ENCODE measurements around the gene PRDM2.

Gene PRDM2

DNA sequence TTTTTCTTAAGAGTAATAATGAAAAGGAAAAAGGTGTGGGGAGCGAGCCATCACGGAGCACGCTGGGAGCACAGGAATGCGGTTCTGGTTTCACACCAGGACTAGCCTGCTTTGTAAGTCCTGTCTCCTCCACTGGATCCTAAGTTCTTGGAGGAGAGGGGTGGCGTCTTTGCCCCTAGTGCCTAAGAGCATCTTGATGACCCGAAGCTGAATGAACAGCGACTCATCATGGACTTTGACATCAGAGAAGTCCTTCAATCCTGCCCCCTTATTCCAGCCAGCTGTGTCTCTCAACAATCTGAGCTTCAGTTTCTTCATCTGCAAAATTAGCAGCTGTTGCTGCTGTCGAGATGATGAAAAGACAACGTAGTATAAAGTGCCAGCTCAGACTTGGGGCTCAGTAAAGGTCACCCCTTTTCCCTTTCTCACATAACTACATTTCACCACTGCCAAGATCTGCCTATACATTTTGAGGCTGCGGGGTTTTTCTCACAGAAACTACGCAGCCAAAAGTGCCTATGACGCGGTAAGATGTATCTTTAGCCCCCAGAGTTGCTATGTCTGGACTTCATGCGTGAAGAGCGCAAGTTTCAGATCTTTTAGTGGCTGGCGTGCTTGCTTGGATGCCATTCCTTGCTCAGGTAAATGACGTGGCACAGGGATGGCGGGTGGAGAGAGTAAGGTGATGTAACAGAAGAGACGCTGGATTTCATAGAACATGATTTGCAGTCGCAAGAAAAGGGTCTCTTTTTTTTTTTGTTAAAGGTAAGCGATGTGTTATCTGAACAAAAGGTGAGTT lies 4.9 kb upstream of the PRDM2 start:
- H3K9ac ChIP-seq (ENCODE audit: low read length in 5 of 5): no peak overlapping the region

DNA sequence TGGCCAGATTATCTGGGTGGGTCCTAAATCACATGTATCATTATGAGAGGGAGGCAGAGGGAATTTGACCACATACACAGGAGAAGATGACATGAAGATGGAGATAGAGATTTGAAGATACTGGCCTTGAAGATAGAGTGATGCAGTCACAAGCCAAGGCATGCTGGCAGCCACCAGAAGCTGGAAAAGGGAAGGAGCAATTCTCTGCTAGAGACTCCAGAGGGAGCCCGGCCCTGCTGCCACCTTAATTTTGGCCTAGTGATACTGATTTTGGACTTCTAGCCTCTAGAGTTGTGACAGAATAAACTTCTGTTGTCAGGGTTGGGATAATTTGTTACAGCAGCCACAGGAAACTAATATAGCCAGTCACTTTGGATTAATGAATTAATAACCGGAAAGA lies 2.2 kb upstream of the PRDM2 start:
- H3K4me3 ChIP-seq (ENCODE audit: low read depth in 1 of 5, low read length in 5 of 5): no peak overlapping the region
- peaks cover 0 to 9% (median 6%) of the 10 kb centered on the region in 5 donors for H3K27me3 ChIP-seq (ENCODE audit: control insufficient read depth in 5 of 5, insufficient read depth in 4 of 5, low read length in 5 of 5)
- H3K27ac ChIP-seq (ENCODE audit: low read depth, low read length): no peak overlapping the region
- H3K36me3 ChIP-seq (ENCODE audit: control insufficient read depth in 5 of 5, insufficient read depth in 5 of 5, low read length in 5 of 5): no peaks in the 10 kb centered on the region
- H3K9ac ChIP-seq (ENCODE audit: low read length in 5 of 5): no peak overlapping the region
- peaks cover 1 to 17% (median 12%) of the 10 kb centered on the region in 5 donors for H3K4me1 ChIP-seq (ENCODE audit: control insufficient read depth in 5 of 5, insufficient read depth in 5 of 5, low read length in 5 of 5)
- peaks cover 0 to 6% (median 4%) of the 10 kb centered on the region in 5 donors for H3K9me3 ChIP-seq (ENCODE audit: control insufficient read depth in 5 of 5, low read length in 5 of 5)

More for the DNA sequence above, 4.9 kb upstream of the PRDM2 start:
- peaks cover 0 to 6% (median 4%) of the 10 kb centered on the region in 5 donors for H3K9me3 ChIP-seq (ENCODE audit: control insufficient read depth in 5 of 5, low read length in 5 of 5)
- H3K36me3 ChIP-seq (ENCODE audit: control insufficient read depth in 5 of 5, insufficient read depth in 5 of 5, low read length in 5 of 5): no peaks in the 10 kb centered on the region
- peaks cover 1 to 7% (median 6%) of the 10 kb centered on the region in 5 donors for H3K4me1 ChIP-seq (ENCODE audit: control insufficient read depth in 5 of 5, insufficient read depth in 5 of 5, low read length in 5 of 5)
- no peak overlapping the region for H3K27ac ChIP-seq (ENCODE audit: low read depth, low read length)
- no peak overlapping the region for H3K4me3 ChIP-seq (ENCODE audit: low read depth in 1 of 5, low read length in 5 of 5)
- H3K27me3 ChIP-seq (ENCODE audit: control insufficient read depth in 5 of 5, insufficient read depth in 4 of 5, low read length in 5 of 5): peaks cover 0 to 9% (median 6%) of the 10 kb centered on the region in 5 donors

DNA sequence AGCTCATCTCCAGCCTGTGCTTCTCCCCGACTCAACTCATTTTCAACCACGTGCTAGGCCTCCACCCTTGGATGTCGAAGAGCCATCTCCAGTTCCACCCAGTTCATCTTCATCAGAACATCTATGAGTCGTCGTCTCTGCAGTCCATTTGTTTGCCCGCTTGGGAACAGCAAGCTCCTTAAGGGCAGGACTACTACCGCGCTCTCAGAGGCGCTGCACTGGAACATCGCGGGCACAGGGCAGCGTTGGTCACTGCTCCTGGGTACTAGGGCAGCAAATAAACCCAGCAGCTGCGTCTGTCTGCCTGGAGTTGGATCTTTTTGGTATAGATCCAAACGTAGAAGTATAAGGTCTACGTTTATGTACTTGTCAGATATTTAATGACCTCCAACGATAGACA lies 478 bp upstream of the PRDM2 start:
- Histone ChIP-seq H3K9ac (ENCODE audit: low read length in 5 of 5) (peak overlapping the region; percentile 40 to 86 (median 76)), H3K27ac (ENCODE audit: low read depth, low read length) (peak overlapping the region; percentile 79), H3K36me3 (ENCODE audit: control insufficient read depth in 5 of 5, insufficient read depth in 5 of 5, low read length in 5 of 5) (no peaks in the 10 kb centered on the region), H3K4me1 (ENCODE audit: control insufficient read depth in 5 of 5, insufficient read depth in 5 of 5, low read length in 5 of 5) (peaks cover 1 to 17% (median 12%) of the 10 kb centered on the region in 5 donors), H3K4me3 (ENCODE audit: low read depth in 1 of 5, low read length in 5 of 5) (peak overlapping the region; percentile 76 to 87 (median 81)), H3K27me3 (ENCODE audit: control insufficient read depth in 5 of 5, insufficient read depth in 4 of 5, low read length in 5 of 5) (peaks cover 0 to 6% (median 3%) of the 10 kb centered on the region in 5 donors), H3K9me3 (ENCODE audit: control insufficient read depth in 5 of 5, low read length in 5 of 5) (peaks cover 0 to 6% (median 4%) of the 10 kb centered on the region in 5 donors)

DNA sequence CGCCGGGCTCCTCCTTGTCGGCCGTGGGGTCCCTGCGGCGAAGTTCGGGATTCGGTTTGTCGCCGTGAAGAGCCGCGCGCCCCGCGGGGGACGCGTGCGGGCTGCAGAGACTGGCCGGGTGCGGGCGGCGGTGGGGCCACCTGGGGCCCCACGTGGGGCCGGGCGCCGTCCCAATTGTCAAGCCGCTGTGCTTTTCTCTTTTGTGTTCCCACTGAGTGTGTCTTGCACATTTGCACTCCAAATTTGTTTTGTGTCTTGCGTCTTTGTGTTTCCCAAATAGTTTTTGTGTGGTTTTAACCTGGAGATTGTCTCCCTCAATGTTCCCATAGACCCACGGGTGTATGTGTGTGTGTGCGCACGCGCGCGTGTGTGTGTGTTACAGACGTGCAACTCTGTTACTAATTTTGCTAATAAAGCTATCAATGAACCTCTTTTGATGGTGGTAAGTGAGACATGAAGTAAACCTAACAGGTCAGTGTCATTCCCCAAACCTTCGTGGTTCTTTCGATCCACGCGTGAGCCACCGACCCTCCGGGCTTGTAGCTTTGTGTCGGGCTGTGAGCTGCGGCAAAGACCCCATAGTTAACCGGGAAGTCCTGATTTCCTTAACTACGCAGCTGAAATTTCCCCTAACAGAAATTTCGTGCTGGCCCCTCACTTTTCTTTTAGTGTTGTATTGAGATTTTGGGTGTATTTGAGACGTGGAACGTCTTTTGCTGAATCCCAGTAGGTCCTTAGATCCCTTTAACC lies 708 bp downstream of the PRDM2 start:
- Histone ChIP-seq H3K4me3 (ENCODE audit: low read depth in 1 of 5, low read length in 5 of 5) (peak overlapping the region; percentile 53 to 87 (median 81)), H3K36me3 (ENCODE audit: control insufficient read depth in 5 of 5, insufficient read depth in 5 of 5, low read length in 5 of 5) (no peaks in the 10 kb centered on the region), H3K9me3 (ENCODE audit: control insufficient read depth in 5 of 5, low read length in 5 of 5) (peaks cover 0 to 6% (median 4%) of the 10 kb centered on the region in 5 donors), H3K27ac (ENCODE audit: low read depth, low read length) (peak overlapping the region; percentile 47), H3K4me1 (ENCODE audit: control insufficient read depth in 5 of 5, insufficient read depth in 5 of 5, low read length in 5 of 5) (peaks cover 1 to 17% (median 12%) of the 10 kb centered on the region in 5 donors), H3K27me3 (ENCODE audit: control insufficient read depth in 5 of 5, insufficient read depth in 4 of 5, low read length in 5 of 5) (peaks cover 0 to 3% (median 0%) of the 10 kb centered on the region in 5 donors), H3K9ac (ENCODE audit: low read length in 5 of 5) (peak overlapping the region; percentile 53 to 85 (median 70))

DNA sequence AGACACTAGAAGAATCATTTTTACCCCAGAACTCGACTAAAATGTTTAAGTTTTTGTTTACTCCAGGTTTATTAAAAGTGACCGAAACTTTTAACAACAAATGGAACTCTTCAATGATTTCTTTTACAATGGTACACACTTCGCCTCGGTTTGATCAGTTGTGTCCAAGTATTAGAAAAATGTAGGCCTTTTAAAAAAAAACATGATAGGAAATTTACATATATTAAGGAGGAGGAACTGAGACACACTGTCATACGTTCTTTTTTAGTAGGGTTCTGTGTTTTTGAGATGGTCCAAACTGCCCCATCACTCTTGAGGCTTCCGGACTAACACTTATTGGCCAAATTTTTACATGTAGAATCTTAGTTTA lies 1.3 kb downstream of the PRDM2 start:
- Histone ChIP-seq H3K4me3 (ENCODE audit: low read depth in 1 of 5, low read length in 5 of 5) (peak overlapping the region in 4 of 5 donors; percentile 79 to 87 (median 84)), H3K36me3 (ENCODE audit: control insufficient read depth in 5 of 5, insufficient read depth in 5 of 5, low read length in 5 of 5) (no peaks in the 10 kb centered on the region), H3K27ac (ENCODE audit: low read depth, low read length) (peak overlapping the region; percentile 47), H3K4me1 (ENCODE audit: control insufficient read depth in 5 of 5, insufficient read depth in 5 of 5, low read length in 5 of 5) (peaks cover 1 to 17% (median 12%) of the 10 kb centered on the region in 5 donors), H3K9me3 (ENCODE audit: control insufficient read depth in 5 of 5, low read length in 5 of 5) (peaks cover 0 to 6% (median 4%) of the 10 kb centered on the region in 5 donors), H3K9ac (ENCODE audit: low read length in 5 of 5) (peak overlapping the region; percentile 53 to 85 (median 70)), H3K27me3 (ENCODE audit: control insufficient read depth in 5 of 5, insufficient read depth in 4 of 5, low read length in 5 of 5) (no peaks in the 10 kb centered on the region)

DNA sequence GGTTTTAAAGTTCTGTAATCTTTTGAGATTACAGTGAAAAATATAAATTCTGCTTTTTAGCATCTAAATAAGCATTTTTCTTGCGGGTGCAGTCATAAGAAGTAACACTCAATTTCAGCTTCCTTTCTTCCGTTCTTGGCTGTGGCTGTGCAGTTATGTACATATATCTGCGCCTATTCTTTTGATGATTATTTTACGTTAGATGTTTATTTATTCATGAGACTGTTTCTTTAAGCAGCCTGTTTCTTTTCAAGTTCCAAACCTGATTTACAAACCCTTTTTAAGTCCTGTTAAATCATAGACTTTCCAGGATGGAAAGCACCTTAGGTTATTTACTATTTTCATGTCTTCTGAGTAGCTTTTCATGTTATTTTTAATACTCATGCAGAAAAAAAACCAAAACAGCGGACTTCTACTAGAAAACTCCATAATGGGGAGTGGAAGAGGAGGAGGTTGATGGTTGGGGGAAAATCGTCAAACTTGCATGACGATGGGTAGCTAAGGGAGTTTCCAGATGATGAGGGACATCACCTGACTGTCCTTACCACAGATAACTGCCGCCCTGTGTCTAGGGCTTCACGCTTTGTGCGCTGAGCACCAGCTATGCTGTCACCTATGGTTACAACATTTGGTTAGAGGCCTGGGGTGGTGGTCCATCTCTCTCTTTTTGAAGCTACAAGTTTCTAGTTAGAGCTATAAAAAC lies 2.6 kb downstream of the PRDM2 start:
- no peak overlapping the region for H3K9ac ChIP-seq (ENCODE audit: low read length in 5 of 5)
- H3K36me3 ChIP-seq (ENCODE audit: control insufficient read depth in 5 of 5, insufficient read depth in 5 of 5, low read length in 5 of 5): no peaks in the 10 kb centered on the region
- H3K27ac ChIP-seq (ENCODE audit: low read depth, low read length): no peak overlapping the region
- H3K9me3 ChIP-seq (ENCODE audit: control insufficient read depth in 5 of 5, low read length in 5 of 5): peaks cover 0 to 5% (median 3%) of the 10 kb centered on the region in 5 donors
- H3K4me1 ChIP-seq (ENCODE audit: control insufficient read depth in 5 of 5, insufficient read depth in 5 of 5, low read length in 5 of 5): peaks cover 1 to 23% (median 19%) of the 10 kb centered on the region in 5 donors
- H3K4me3 ChIP-seq (ENCODE audit: low read depth in 1 of 5, low read length in 5 of 5): no peak overlapping the region
- H3K27me3 ChIP-seq (ENCODE audit: control insufficient read depth in 5 of 5, insufficient read depth in 4 of 5, low read length in 5 of 5): no peaks in the 10 kb centered on the region

DNA sequence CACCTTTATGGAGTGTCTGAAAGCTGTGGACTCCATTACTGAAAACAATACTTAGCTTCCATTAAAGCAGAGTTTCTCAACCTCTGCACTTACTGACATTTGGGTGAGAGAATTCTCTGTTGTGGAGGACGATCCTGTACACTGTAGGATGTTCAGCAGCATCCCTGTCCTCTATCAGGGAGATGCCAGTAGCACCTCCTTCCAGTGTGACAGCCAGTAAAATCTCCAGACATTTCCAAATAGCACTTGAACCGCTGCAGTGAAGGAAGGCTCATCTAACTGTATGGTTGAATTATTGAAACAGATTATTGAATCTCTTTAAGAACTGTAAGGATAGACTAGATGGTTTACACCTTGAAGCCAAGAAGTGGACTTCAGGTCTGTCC lies 3.1 kb downstream of the PRDM2 start:
- H3K36me3 ChIP-seq (ENCODE audit: control insufficient read depth in 5 of 5, insufficient read depth in 5 of 5, low read length in 5 of 5): no peaks in the 10 kb centered on the region
- no peak overlapping the region for H3K4me3 ChIP-seq (ENCODE audit: low read depth in 1 of 5, low read length in 5 of 5)
- no peak overlapping the region for H3K27ac ChIP-seq (ENCODE audit: low read depth, low read length)
- H3K9me3 ChIP-seq (ENCODE audit: control insufficient read depth in 5 of 5, low read length in 5 of 5): no peaks in the 10 kb centered on the region
- no peaks in the 10 kb centered on the region for H3K27me3 ChIP-seq (ENCODE audit: control insufficient read depth in 5 of 5, insufficient read depth in 4 of 5, low read length in 5 of 5)
- no peak overlapping the region for H3K9ac ChIP-seq (ENCODE audit: low read length in 5 of 5)
- H3K4me1 ChIP-seq (ENCODE audit: control insufficient read depth in 5 of 5, insufficient read depth in 5 of 5, low read length in 5 of 5): peaks cover 1 to 23% (median 20%) of the 10 kb centered on the region in 5 donors

DNA sequence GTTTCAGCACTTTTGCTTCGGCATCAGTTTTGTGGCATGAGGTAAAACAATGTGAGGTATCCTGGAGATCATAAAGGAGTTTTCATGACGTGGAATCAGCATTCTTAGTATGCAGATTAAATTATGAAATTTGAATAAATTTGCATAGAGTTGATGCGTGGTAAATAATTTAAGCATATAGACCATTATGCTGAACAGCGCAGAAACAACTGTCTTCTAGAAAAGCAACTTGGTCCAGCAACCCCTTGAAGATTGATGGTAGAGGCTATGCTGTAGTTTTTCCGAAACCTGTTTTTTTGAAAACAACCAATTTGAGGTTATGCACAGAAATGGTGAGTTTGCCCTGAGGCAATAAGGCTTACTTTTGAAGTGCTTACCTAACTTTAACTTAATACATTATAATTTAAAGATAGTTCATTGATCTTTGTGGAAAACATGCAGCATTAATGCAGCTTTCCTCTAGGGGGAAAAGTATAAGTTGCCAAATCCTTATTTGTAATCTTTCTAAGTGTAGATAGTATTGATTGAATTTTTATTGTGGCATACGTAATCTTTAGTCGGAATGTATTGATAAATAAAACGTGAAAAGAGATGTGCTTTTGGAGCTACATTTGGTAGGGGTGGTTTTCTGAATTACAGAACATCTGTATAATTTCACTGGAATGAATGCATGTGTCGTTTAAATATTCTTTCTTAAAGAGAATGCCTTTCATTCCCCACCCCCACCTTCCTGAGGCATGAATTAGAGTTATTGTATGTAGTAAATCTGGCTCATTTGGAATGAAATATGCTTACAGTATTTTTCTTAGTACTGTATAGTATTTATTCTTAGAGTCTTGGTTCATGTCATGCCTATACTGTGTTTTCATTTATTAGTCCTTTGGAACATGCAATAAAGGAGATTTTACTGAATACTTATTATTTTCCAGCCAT lies 3.8 kb downstream of the PRDM2 start:
- H3K36me3 ChIP-seq (ENCODE audit: control insufficient read depth in 5 of 5, insufficient read depth in 5 of 5, low read length in 5 of 5): no peaks in the 10 kb centered on the region
- no peak overlapping the region for H3K4me3 ChIP-seq (ENCODE audit: low read depth in 1 of 5, low read length in 5 of 5)
- no peak overlapping the region for H3K27ac ChIP-seq (ENCODE audit: low read depth, low read length)
- no peaks in the 10 kb centered on the region for H3K9me3 ChIP-seq (ENCODE audit: control insufficient read depth in 5 of 5, low read length in 5 of 5)
- H3K4me1 ChIP-seq (ENCODE audit: control insufficient read depth in 5 of 5, insufficient read depth in 5 of 5, low read length in 5 of 5): peaks cover 1 to 23% (median 20%) of the 10 kb centered on the region in 5 donors
- no peak overlapping the region for H3K9ac ChIP-seq (ENCODE audit: low read length in 5 of 5)
- no peaks in the 10 kb centered on the region for H3K27me3 ChIP-seq (ENCODE audit: control insufficient read depth in 5 of 5, insufficient read depth in 4 of 5, low read length in 5 of 5)

DNA sequence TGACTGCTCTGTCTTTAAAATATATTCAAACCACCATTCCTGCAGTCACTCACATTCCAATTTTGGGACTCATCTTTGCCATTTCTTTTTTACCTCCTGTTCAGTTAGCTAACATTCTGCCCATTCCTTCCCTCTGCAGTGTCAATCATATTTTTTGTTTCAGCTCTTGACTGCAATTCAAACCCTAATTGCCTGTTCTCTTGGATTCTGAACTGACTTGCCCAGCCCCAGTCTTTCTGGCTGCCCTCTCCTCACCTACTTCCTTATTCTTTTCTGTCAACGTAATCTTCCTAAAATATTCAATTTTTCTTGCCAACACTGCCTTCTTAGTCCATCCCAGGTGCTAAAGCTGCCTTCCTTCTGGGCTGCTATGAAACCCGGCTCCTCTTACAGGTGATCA lies 6.1 kb downstream of the PRDM2 start:
- H3K4me3 ChIP-seq (ENCODE audit: low read depth in 1 of 5, low read length in 5 of 5): no peak overlapping the region
- no peaks in the 10 kb centered on the region for H3K9me3 ChIP-seq (ENCODE audit: control insufficient read depth in 5 of 5, low read length in 5 of 5)
- H3K4me1 ChIP-seq (ENCODE audit: control insufficient read depth in 5 of 5, insufficient read depth in 5 of 5, low read length in 5 of 5): peaks cover 0 to 12% (median 9%) of the 10 kb centered on the region in 5 donors
- H3K36me3 ChIP-seq (ENCODE audit: control insufficient read depth in 5 of 5, insufficient read depth in 5 of 5, low read length in 5 of 5): no peaks in the 10 kb centered on the region
- no peak overlapping the region for H3K9ac ChIP-seq (ENCODE audit: low read length in 5 of 5)
- no peak overlapping the region for H3K27ac ChIP-seq (ENCODE audit: low read depth, low read length)
- H3K27me3 ChIP-seq (ENCODE audit: control insufficient read depth in 5 of 5, insufficient read depth in 4 of 5, low read length in 5 of 5): no peaks in the 10 kb centered on the region
